Activated CD8-positive, alpha-beta memory T cell treated with anti-CD3 and anti-CD28 coated beads, Interleukin-2, amount 50 U/mL, for 1 hour (primary cell): ENCODE results near the gene PPP1R1C.

Experiments
- DNase-seq: peaks from one replicate; pipeline ENCODE4 v3.0.0-alpha.2; 2020; ENCODE audit errors: extremely low read depth

The PPP1R1C gene

GRCh38 chr2:181972431-181973170 lies 13.1 kb upstream of the PPP1R1C start:
- no peak for DNase-seq

- DNase-seq = no peak
Observed at GRCh38 chr2:181973171-181973783, 12.4 kb upstream of the PPP1R1C start.

- no peak for DNase-seq
Observed at GRCh38 chr2:181977661-181978350, 7.8 kb upstream of the PPP1R1C start.

- no peak for DNase-seq
Observed at GRCh38 chr2:181978351-181979150, 7.1 kb upstream of the PPP1R1C start.

- no peak for DNase-seq
Observed at GRCh38 chr2:181984060-181984459, 1.6 kb upstream of the PPP1R1C start.

GRCh38 chr2:181984814-181985631 lies 630 bp upstream of the PPP1R1C start:
- no peak for DNase-seq

- DNase-seq = no peak
Observed at GRCh38 chr2:181988154-181988924, 2.7 kb downstream of the PPP1R1C start.

GRCh38 chr2:181989099-181989498 lies 3.4 kb downstream of the PPP1R1C start:
- DNase-seq = no peak

GRCh38 chr2:181991171-181991885 lies 5.7 kb downstream of the PPP1R1C start:
- no peak for DNase-seq

GRCh38 chr2:181992776-181993175 lies 7.1 kb downstream of the PPP1R1C start:
- no peak for DNase-seq

GRCh38 chr2:181995289-181995688 lies 9.6 kb downstream of the PPP1R1C start:
- no peak for DNase-seq

GRCh38 chr2:181998041-181998835 lies 12.6 kb downstream of the PPP1R1C start:
- no peak for DNase-seq

- no peak for DNase-seq
Observed at GRCh38 chr2:181998891-181999654, 13.4 kb downstream of the PPP1R1C start.

- DNase-seq = no peak
Observed at GRCh38 chr2:181999911-182000310, 14.3 kb downstream of the PPP1R1C start.

- no peak for DNase-seq
Observed at GRCh38 chr2:182004945-182005520, 19.4 kb downstream of the PPP1R1C start.

GRCh38 chr2:182006595-182007341 lies 21.1 kb downstream of the PPP1R1C start:
- DNase-seq = no peak

GRCh38 chr2:182014284-182014683 lies 28.6 kb downstream of the PPP1R1C start:
- DNase-seq = no peak
